IPS DF 19.7 (cell line): ENCODE measurements around the gene TACC3.
"Not testable (repeated sequence)": the region's sequence is repeated elsewhere in the genome, so short reads cannot be mapped to it uniquely, and the experiment has no call there.

Source experiments
- DNase-seq: peaks from one replicate; pipeline ENCODE4 v3.0.0-alpha.2; 2013; ENCODE audit warnings: low read depth, low spot score

The TACC3 gene

GRCh38 chr4:1721003-1721665 lies at the start of gene TACC3, which contains the start of gene TMEM129:
Gene TACC3 (plus strand): TSS chr4:1721521. CDS start chr4:1723422, 1,901 bp downstream.
Gene TMEM129 (minus strand): TSS chr4:1721323. CDS start chr4:1720837, 486 bp downstream.
- peak; percentile 93 for DNase-seq

GRCh38 chr4:1673671-1674070 lies 47.6 kb upstream of the TACC3 start:
- no peak for DNase-seq

GRCh38 chr4:1674682-1675081 lies 46.6 kb upstream of the TACC3 start:
- DNase-seq: no peak

GRCh38 chr4:1675136-1675801 lies 46.1 kb upstream of the TACC3 start:
- no peak for DNase-seq

GRCh38 chr4:1675802-1676137 lies 45.6 kb upstream of the TACC3 start:
- no peak for DNase-seq

GRCh38 chr4:1676605-1677525 lies 44.5 kb upstream of the TACC3 start:
- DNase-seq: no peak

GRCh38 chr4:1678244-1678643 lies 43.1 kb upstream of the TACC3 start:
- DNase-seq: no peak

- DNase-seq: no peak
Measured at GRCh38 chr4:1682860-1683259, 38.5 kb upstream of the TACC3 start.

- DNase-seq: no peak
Measured at GRCh38 chr4:1683261-1683735, 38.0 kb upstream of the TACC3 start.

GRCh38 chr4:1683736-1684505 lies 37.4 kb upstream of the TACC3 start, which contains the start of gene FAM53A:
Gene FAM53A (minus strand): TSS chr4:1684313. CDS start chr4:1668741, 15,572 bp downstream.
- no peak for DNase-seq

- DNase-seq: no peak
Measured at GRCh38 chr4:1684506-1685234, 36.7 kb upstream of the TACC3 start.

- no peak for DNase-seq
Measured at GRCh38 chr4:1685235-1686150, 35.8 kb upstream of the TACC3 start.

GRCh38 chr4:1686440-1687036 lies 34.8 kb upstream of the TACC3 start:
- no peak for DNase-seq

- no peak for DNase-seq
Measured at GRCh38 chr4:1690698-1691097, 30.6 kb upstream of the TACC3 start.

- DNase-seq: no peak
Measured at GRCh38 chr4:1691737-1692373, 29.5 kb upstream of the TACC3 start.

GRCh38 chr4:1693131-1693896 lies 28.0 kb upstream of the TACC3 start:
- DNase-seq: no peak

- no peak for DNase-seq
Measured at GRCh38 chr4:1695913-1696312, 25.4 kb upstream of the TACC3 start.

- not testable (repeated sequence) for DNase-seq
Measured at GRCh38 chr4:1701671-1702070, 19.6 kb upstream of the TACC3 start.
